Stimulated activated CD8-positive, alpha-beta memory T cell treated with anti-CD3 and anti-CD28 coated beads, Interleukin-15, amount 100 ng/mL, for 1 hour (primary cell): Measurements from ENCODE around the gene CEP63.

Experiments
- DNase-seq: peaks from one replicate; pipeline ENCODE4 v3.0.0-alpha.2; 2020; ENCODE audit warnings: low read depth

Gene CEP63

DNA sequence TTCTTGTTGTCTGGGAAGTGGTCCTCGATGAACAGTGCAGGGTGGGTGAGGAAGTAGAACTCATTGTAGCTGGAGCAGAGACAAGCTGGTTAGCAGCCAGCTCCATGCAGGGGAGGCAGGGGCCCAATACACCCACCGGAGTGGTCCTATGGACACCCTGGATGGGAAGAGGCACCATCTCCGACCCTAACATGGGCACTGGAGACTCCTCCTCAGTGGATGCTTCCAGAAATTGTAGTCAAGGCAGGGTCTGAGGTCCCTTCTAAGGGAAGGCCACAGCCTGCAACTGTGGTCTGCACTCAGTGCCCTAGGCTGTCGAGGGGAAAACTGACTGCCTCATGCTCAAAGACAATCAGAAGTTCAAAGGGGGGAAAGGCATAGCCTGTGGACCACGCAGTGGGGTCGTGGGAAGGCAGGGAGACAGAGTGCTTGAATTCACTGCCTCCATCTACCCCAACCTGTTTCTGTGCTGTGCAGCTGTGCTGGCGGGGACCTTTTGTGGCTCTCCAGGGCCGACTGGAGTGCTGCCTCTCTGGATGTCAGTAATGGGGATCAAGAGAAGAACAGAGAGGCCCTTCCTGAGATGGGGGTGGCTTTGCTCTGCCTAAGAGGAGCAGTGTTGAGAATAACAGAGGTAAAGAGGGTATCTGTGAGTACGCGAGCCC is 123.0 kb downstream of the CEP63 start:
- DNase-seq = no peak

DNA sequence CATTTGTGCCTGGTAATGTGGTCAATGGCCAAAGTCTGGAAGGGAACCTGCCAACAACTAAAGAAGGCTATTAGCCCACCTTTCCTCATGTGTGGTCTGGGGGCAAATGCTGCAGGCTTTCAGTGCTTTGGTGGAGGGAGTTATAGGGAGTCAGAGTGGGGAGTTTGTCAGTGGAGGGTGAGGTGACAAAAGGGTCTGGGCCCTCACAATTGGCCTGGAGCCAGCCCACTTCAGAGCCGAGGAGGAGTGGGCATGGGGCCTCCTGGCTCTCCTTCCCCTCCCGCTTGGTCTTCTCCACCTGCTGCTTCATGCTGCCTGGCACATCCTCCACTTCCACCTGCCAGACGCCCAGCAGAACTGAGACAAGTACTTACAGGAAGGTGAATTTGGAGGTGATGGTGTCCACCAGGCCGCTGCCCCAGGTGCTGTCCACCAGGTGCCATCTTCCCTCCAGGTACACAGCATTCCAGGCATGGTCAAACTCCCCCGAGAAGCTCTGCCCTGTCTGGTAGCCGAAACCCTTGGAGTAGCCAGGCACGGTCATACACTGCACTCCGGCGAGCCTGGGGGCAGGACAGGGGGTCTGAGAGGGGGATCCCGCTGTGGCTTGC is 124.1 kb downstream of the CEP63 start:
- DNase-seq = no peak

DNA sequence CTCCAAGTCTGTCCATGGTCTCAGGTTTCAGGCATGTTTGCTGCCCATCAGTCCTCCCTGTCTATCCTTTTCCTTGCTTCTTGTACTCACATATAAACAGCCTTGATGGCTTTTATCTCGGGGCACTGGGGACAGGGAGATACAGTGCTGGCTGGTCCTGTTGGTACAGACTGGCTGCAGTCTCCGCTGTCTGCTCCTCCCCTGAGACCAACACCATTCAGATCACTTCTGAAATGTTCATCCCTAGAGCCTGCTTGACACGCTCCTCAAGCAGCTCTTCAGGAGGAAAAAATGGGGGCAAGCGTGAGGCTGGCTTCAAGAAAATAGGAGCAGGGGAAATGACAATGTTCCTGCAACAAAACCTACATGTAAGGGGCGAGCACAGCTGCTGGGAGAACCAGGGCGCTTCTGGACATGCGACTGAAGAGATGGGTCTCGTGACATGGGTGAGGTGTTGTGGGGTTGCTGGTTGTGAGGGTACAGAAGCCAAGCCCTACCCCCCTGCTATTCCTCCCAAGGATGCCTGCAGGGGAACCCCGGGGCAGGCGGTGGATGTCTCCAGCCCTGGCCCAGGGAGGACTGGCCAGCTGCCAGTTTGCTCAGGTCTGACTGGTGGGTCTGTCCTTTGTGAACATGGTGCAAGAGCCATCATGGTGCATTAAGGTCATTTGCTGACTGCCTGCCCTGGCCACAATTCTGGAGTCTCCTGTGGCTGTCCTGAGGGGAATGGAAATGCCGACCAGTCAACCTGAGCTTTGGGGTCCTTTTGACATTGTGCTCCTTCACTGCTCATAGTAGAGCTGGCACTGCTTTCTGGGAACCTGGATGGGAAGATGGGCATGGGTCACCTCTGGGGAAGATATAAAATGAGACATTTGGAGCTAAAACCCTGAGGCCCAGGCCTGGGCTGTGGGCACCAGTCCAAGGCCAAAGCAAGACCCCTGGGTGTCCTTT is 124.9 kb downstream of the CEP63 start:
- no peak for DNase-seq

DNA sequence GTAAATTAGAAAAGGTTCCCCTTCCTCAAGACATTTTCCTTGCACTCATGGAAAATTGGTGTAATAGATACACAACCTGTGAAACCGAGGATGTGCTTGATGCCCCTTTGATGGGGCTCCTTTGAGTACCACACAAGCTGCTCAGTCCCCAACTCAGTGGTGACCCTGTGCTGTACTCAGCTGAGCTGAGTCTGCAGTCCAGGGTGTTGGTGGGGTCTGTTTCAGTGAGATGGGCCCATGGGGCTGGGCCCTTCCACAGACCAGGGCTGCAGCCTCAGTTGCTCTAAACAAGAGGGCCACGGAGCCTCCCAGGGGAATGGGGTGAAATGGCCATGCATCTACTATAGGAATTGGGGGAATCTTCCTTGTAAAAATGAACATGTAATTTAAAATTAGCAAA is 125.7 kb downstream of the CEP63 start:
- DNase-seq = no peak

DNA sequence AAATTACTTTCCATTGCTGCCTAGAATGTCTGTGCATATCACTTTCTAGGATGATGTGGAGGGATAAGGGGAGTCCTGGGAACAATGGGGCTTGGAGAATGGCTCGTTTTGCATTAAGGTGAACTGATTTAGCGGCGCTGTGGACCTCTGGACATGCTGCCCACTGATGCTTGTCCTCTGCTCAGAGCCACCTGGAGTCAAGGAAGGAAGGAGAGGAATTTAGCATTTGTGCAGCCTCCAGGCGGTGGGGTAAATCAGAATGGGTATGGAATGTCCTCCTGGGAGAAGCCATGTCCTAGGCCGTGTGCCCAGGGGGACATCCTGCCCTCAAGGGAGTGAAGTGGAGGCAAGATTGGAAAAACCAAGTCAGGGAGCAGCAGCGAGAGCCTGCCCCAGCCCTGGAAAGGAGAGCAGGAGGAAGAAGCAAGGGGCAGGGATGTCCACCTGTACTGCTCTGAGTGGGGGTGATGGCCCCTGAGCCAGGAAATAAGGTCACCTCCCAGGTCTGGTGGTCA is 127.2 kb downstream of the CEP63 start:
- no peak for DNase-seq

DNA sequence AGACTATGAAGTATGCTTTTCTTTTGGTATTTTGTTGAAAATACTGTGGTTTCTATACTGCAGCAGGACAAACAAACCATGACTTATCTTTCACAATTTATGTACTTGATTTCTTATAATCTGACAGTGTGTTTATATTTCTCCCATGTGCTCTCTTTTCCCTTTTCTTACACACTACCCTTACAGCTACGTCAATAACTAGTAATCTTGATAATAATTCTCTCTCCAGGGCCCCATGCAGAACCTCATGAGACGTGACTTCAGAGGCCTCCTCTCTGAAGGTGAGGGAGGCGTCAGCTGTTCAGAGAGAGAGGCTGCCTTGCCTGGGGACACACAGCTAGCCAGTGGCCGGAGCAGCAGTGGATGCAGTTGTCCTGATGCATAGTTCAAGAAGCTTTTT is 129.1 kb downstream of the CEP63 start:
- no peak for DNase-seq

DNA sequence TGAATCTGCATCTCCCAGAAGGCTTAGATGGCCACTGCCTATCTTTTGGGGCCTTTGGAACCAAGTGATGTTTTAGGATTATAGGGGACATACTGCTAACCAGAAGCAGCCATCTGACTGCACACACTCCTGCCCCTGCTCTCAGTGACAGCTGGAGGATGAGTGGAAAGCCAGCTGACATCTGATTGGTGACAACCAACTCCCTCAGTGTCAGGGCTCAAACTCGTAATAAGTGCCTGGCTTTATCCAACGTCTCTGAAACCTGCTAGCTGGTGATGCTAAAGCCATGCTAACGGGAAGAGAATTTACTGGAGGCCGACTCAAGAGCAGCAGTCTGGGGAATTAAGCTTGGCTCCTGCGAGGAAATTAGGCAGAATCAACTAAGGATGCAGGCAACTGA is 129.9 kb downstream of the CEP63 start:
- no peak for DNase-seq

DNA sequence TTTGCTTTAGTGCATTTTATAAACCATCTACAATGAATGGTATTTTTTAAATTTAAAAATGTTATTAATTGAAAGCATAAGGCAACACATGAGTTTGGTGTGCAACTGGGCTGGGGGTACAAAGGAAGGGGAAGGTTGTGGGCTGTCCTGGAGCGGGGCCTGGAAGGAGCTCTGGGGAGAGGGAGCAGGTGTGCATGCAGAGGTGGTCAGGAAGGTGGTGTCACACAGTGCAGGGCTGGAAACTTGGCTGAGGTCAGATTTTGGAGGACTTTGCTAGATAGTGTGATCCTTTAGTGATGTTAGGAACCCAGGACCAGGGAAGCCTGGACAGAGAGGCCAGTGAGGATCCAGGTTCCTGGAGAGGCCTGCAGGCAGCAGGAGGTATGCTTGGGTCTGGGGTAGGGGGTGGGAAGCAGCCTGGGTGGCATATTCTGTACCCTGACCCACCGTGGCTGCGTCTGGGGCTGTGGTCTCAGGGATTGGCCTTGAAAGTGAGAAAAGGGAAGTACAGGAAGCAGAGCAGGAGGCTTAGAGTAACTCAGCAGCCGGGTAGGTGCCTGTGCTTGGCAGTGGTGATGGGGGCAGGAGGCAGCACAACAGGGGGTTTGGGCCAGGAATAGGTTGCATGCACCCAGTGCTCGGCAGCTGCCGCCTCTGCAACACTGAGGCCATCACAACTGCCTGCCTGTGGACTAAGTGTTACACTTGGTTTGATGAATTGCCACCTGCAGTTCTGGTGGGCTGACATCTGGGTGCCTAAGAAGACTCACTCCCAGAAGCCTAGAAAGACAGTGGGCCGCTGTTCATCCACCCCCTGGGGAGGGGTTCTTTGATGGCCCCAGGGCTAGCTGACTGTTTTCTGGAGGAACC is 132.0 kb downstream of the CEP63 start:
- no peak for DNase-seq

DNA sequence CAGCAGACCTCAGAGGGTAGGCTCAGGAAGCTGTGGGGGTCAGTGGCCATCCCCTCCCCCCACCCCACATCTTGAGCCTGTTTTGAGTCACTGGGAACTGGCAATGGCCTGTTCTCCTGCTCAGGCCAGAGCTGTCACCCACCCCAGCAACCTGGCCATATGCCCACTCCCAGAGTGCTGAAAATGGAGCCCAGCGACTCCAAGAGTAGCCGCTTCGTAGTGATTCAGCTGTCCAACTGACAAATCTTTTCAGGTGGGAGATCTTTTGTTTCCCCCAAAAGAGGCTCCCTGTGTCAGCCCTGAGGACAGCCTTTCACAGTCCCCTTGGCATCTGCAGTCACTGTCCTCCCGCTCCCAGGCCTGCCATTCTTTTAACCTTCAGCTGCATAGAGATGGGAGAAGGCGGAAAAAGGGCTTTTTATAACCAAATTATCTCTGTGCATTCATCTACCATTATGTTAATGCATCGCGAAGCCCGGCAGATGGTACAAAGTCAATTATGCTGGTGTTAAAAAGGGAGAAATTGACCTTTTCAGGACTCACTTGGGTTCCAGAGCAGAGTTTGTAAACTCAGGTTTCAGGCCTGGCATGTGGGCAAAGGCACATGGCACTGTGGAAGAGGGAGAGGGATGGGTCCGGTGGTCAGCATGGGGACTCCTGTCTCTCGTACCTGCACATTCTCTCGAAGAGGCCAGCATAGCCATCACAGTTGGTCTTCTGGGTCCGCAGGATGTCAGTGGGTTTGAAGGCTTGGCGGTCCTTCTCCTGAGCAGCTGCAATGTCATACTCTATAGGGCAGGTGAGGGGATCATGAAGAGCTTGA is 132.8 kb downstream of the CEP63 start:
- no peak for DNase-seq

DNA sequence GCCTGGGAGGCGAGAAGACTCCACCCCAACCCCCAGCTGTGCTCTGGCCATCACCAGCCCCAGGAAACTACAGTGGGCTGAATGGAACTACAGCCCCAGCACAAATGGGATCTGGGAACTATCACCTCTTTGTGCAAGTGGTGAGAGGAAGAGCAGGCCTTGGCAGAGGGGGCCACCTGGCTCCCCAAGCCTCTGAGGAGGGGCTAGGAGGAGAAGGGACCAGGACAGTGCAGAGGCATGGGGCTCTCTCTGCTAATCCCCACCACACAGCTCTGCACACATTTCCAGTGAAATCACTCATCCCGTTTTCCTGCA is 133.4 kb downstream of the CEP63 start:
- DNase-seq = no peak

DNA sequence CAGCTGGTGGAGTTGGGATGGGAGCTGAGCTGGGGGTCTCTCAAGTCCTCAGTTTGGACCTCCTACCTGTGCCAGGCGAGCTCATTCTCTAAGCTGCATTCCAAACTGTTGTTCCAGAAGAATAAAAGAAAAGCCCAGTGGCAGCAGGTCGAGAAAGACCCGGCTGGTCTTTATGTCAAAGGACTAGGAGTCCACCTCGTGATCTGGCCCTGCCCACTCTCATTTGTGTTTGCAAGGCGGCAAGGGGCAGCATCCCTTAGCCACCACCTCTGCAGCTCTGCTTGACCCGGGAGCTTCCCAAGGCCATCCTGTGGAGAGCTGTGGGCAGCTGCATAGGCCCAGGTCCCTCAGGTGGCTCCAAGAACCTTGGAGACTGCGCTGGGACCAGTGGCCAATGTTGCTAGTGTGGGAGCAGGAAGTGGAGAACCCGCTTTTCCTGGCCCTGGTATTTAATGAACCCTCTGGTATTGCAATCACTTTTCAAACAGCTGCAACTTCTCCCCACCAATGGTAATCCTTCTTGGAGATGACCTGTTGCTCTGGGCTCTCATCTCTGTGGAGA is 134.1 kb downstream of the CEP63 start:
- DNase-seq = no peak

DNA sequence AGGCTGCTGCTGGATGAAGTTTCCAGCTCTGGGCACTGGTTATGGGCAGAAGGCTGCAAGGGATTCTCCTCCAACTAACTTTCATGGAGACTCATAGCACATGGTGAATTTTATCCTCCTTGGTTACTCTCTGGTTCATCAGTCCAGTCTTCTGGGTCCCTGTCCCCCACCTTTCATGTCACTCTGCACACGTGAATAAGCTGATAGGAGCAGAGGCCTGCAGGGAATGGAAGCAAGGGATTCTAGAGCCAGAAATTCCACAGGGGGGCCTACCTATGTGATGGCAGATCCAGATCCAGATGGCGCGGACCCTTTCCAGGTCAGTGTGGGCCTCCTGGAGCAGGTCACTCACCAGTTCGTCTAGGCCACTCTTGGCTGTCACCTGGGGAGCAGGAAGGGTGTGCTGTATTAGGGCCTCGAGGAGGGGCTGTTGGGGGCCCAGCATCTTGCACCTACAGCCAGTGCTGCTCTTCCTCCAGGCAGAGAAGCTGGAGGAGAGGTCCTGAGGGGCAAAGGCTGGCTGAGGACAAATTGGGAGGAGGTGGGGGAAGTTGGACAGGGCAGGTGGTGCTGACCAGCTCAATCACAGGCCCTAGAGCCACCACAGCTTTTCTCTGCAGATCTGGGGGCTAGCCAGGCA is 134.7 kb downstream of the CEP63 start:
- no peak for DNase-seq

DNA sequence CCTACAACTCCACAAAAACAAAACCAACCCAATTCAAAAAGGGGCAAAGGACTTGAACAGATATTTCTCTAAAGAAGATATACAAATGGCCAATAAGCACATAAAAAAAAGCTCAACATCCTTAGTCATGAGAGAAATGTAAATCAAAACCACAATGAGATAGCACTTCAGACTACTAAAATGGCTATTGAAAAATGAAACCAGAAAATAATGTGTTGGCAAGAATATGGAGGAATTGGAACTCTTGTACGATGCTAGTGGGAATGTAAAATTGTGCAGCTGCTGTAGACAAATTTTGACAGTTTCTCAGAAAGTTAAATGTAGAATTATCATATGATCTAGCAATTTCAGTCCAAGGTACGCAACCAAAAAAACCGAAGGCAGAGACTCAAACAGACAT is 136.0 kb downstream of the CEP63 start:
- DNase-seq = no peak

DNA sequence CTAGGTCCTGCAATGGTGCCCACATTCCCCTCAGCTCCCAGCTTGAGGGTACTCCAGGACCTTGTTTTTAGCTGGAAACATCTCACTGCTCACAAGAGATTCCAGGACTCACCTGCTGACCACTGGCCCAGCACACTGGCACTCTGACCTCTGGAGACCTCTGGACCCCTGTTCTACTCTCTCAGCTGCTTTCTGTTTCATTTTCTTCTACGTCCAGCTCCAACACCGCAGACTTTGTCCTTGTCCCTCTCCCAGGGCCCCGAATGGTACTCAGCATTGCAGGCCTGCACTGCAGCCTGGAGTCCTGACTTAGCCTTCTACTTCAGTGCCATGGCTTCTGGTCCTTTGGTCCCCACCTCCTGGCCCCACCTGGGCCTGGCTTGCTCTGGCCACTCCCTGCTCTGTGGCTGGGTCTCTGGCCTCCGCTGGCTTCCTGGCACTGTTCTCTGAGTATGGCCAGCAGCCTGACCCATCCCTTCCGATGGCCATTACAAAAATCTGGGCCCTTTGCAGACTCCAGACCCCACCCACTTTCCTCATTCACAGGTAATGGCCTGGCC is 137.0 kb downstream of the CEP63 start:
- DNase-seq = no peak

DNA sequence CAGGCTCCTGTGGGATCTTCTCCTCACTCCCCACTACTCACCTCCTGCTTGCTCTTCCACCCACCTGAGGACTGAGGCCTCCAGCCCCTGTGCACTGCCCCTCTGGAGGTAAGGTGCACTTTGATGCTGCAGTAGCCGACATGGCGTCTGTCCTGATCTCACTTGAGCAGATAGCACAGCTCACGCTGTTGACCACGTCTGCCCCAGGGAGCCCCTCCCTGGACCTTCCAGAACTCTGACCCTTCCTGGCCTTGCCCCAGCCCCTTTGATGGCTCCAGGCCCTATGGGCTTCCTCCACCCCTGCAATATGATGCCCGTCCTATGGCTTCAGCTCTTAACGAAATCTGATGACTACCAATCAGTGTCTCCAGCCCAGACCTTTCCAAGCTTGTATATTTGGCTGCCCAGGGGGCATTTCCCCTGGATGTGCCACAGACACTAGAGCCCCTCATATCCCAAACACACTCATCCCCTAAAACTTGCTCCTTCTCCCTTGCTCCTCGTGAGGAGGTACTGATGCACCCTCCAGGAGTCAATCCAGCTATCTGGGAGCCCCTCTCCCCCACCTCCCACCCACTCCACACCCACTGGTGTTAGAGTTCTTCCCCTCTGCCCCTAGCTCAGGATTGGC is 137.9 kb downstream of the CEP63 start:
- no peak for DNase-seq
